Vagina (tissue), 2 donors: ENCODE measurements around the gene BRCA1. TPM values are rescaled to one million over a fixed set of nuclear protein-coding genes. Genes with fewer than 3 reads are reported as not detected.

Experiments used
- DNase-seq, 2 donors: peaks; one replicate each; pipeline ENCODE4 v3.0.0-alpha.2; 2017; ENCODE audit errors: extremely low spot score in 2 of 2
- H3K27ac ChIP-seq: fragments of 200-600 bp; sonication (generic); one replicate; pipeline ENCODE4 v1.5.1; 2019
- H3K27me3 ChIP-seq: fragments of 200-600 bp; sonication (generic); one replicate; pipeline ENCODE4 v1.5.1; 2019
- H3K36me3 ChIP-seq, 2 donors: fragments of 200-600 bp; sonication (generic); one replicate each; pipeline ENCODE4 v1.5.1; 2017 to 2019
- H3K4me1 ChIP-seq: fragments of 200-600 bp; sonication (generic); one replicate; pipeline ENCODE4 v1.5.1; 2019
- H3K4me3 ChIP-seq, 2 donors: fragments of 200-600 bp; sonication (generic); 1 replicate in 1 of 2; 2 replicates in 1 of 2; pipeline ENCODE4 v1.5.1; 2016 to 2019
- H3K9me3 ChIP-seq: fragments of 200-600 bp; sonication (generic); one replicate; pipeline ENCODE4 v1.5.1; 2019
- CTCF ChIP-seq, 3 experiments: fragments of 450-650 bp in 2 of 3; fragments of 200-600 bp in 1 of 3; sonication (generic) in 1 of 3; IDR thresholded peaks; one replicate each; pipeline ENCODE4 v1.5.1; 2017 to 2019; ENCODE audit warnings: antibody characterized with exemption in 3 of 3, mild to moderate bottlenecking in 2 of 3, moderate library complexity in 2 of 3
- POLR2A ChIP-seq, 2 donors: fragments of 450-650 bp; IDR thresholded peaks; one replicate each; pipeline ENCODE4 v1.6.1; 2017; ENCODE audit warnings: antibody characterized with exemption in 2 of 2, mild to moderate bottlenecking in 2 of 2, moderate library complexity in 2 of 2
- POLR2AphosphoS5 ChIP-seq, 2 donors: sonication (generic); formaldehyde crosslinking; IDR thresholded peaks; one replicate each; pipeline ENCODE4 v1.9.0; 2017; ENCODE audit warnings: antibody characterized with exemption in 2 of 2, mild to moderate bottlenecking in 2 of 2, low read depth in 1 of 2; ENCODE audit not compliant: insufficient read depth in 1 of 2
- intact Hi-C: fragments of 100-400 bp; cut with DNase I; formaldehyde crosslinking; loops from one replicate; pipeline ENCODE4 v1.15.1; 2023
- total RNA-seq: library from RNA; depleted of rRNA; stranded (reverse); fragments of >200 nt; gene quantifications from one replicate; pipeline ENCODE4 v1.2.3, GENCODE V29; 2016

Gene BRCA1
- total RNA-seq, 1 donor from 2014 or later: 6.6 TPM

- Histone ChIP-seq H3K4me1 (peaks cover 65% of the 10 kb centered on the region), H3K9me3 (no peaks in the 10 kb centered on the region), H3K4me3 (peak overlapping the region; percentile 5 to 100), H3K27me3 (no peaks in the 10 kb centered on the region), H3K27ac (peak overlapping the region; percentile 99), H3K36me3 (peaks cover 0 to 27% of the 10 kb centered on the region in 2 donors)
- intact Hi-C loops: no loop called here
- DNase-seq: no peak
- TF ChIP-seq POLR2A (IDR thresholded peaks at IDR 0.05): no peak
- no peak for TF ChIP-seq CTCF (IDR thresholded peaks at IDR 0.05)
- TF ChIP-seq POLR2AphosphoS5 (IDR thresholded peaks at IDR 0.05; ENCODE audit: insufficient read depth in 1 of 2, low read depth in 1 of 2): no peak
These were observed 105.7 kb downstream of the BRCA1 start for GRCh38 chr17:43019418-43019817.

GRCh38 chr17:43018932-43019331 lies 106.2 kb downstream of the BRCA1 start:
- H3K4me1 ChIP-seq: peaks cover 65% of the 10 kb centered on the region

DNA sequence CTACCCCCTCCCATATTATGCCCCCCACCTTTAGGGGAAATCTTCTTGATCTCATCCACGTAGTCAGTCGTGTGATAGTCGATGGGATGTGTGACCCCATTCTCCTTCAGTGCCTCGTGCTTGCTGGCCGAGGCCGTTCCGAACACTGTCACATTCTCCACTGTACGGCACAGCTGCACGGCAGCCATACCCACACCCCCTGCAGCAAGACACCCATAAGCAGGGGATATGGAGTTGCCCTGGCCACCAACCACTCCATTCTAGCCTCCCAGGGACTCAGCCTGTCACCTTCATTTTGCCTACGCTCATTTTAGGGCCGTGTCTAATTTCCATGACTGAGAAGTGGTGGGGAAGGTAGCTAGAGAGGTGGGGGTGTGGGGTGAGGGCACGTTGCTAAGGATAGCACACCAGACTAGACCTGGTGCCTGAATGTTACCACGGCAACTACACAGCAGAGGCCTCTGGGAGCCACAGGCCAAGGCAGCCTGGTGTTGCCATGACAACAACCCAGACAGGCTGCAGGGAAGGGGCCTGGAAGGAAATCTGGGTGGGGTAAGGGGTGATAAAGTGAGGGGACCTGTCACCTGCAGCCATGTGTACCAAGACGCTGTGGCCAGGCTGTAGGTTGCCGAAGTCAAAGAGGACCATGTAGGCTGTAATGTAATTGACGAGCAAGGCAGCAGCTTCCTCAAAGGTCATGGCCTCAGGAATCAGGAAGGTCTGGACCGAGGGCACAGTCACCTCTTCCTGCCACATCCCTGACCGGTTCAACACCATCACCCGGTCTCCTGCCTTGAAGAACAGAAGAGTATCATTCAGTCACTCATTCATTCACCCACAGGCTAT lies 106.9 kb downstream of the BRCA1 start:
- peak overlapping the region; percentile 99 for H3K27ac ChIP-seq
- H3K4me1 ChIP-seq: peaks cover 71% of the 10 kb centered on the region
- DNase-seq: no peak
- no peak overlapping the region for H3K4me3 ChIP-seq
- intact Hi-C loops: no loop called here
- H3K36me3 ChIP-seq: peaks cover 0 to 34% of the 10 kb centered on the region in 2 donors
- no peaks in the 10 kb centered on the region for H3K27me3 ChIP-seq
- H3K9me3 ChIP-seq: no peaks in the 10 kb centered on the region
- no peak for TF ChIP-seq CTCF (IDR thresholded peaks at IDR 0.05)
- no peak for TF ChIP-seq POLR2AphosphoS5 (IDR thresholded peaks at IDR 0.05; ENCODE audit: insufficient read depth in 1 of 2, low read depth in 1 of 2)
- TF ChIP-seq POLR2A (IDR thresholded peaks at IDR 0.05): no peak

More at GRCh38 chr17:43018932-43019331, 106.2 kb downstream of the BRCA1 start:
- TF ChIP-seq POLR2A (IDR thresholded peaks at IDR 0.05): no peak
- TF ChIP-seq POLR2AphosphoS5 (IDR thresholded peaks at IDR 0.05; ENCODE audit: insufficient read depth in 1 of 2, low read depth in 1 of 2): no peak
- no peak for TF ChIP-seq CTCF (IDR thresholded peaks at IDR 0.05)
- DNase-seq: no peak
- Histone ChIP-seq H3K36me3 (peaks cover 0 to 28% of the 10 kb centered on the region in 2 donors), H3K4me3 (no peak overlapping the region), H3K27me3 (no peaks in the 10 kb centered on the region), H3K9me3 (no peaks in the 10 kb centered on the region), H3K27ac (peak overlapping the region; percentile 99)
- intact Hi-C loops: no loop called here

DNA sequence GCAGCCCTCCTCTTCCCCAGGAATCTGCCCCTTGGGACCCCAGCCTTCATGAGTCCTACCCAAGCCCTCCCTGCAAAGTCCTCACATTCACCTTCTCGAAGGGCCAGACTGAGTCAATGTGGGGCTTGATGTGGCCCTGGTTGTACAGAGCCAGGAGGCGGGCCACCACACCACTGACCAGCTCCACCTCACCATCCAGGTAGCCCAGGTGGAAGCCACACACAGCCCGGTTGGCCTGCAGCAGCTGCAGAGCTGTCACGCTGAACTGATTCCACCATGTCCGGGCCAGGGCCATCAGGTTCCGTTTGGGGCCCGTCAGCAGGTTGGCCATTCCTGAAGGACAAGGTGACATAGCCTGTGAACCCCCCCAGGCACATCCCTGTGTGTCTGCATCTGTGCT lies 108.9 kb downstream of the BRCA1 start:
- TF ChIP-seq POLR2AphosphoS5 (IDR thresholded peaks at IDR 0.05; ENCODE audit: insufficient read depth in 1 of 2, low read depth in 1 of 2) (no peak), CTCF (IDR thresholded peaks at IDR 0.05) (no peak), POLR2A (IDR thresholded peaks at IDR 0.05) (no peak)
- intact Hi-C loops: no loop called here

GRCh38 chr17:43015579-43015978 lies 109.6 kb downstream of the BRCA1 start:
- TF ChIP-seq CTCF (IDR thresholded peaks at IDR 0.05): no peak
- peak in 1 of 2 donors; percentile 49 for TF ChIP-seq POLR2AphosphoS5 (IDR thresholded peaks at IDR 0.05; ENCODE audit: insufficient read depth in 1 of 2, low read depth in 1 of 2)
- intact Hi-C loops: no loop called here
- no peaks in the 10 kb centered on the region for H3K27me3 ChIP-seq
- no peaks in the 10 kb centered on the region for H3K9me3 ChIP-seq
- DNase-seq: no peak
- H3K4me1 ChIP-seq: peaks cover 76% of the 10 kb centered on the region
- no peak overlapping the region for H3K4me3 ChIP-seq
- peak overlapping the region; percentile 8 for H3K27ac ChIP-seq
- H3K36me3 ChIP-seq: peaks cover 0 to 37% of the 10 kb centered on the region in 2 donors

More for the DNA sequence above, 108.9 kb downstream of the BRCA1 start:
- Histone ChIP-seq H3K9me3 (no peaks in the 10 kb centered on the region), H3K4me1 (peaks cover 79% of the 10 kb centered on the region), H3K4me3 (no peak overlapping the region), H3K27ac (peak overlapping the region; percentile 8), H3K36me3 (peaks cover 0 to 37% of the 10 kb centered on the region in 2 donors), H3K27me3 (no peaks in the 10 kb centered on the region)
- no peak for DNase-seq
